Hepatocyte (in vitro differentiated cells): ENCODE data around the gene FBXL12. TPM values are rescaled to one million over a fixed set of nuclear protein-coding genes. Genes with fewer than 3 reads are reported as not detected.

ENCODE experiments used
- DNase-seq: peaks from one replicate; pipeline ENCODE4 v3.0.0-alpha.2; 2016; ENCODE audit warnings: low spot score
- H2AFZ ChIP-seq: fragments of 200-600 bp; sonication (generic); 2 replicates; pipeline ENCODE4 v1.6.0; 2016; ENCODE audit warnings: antibody characterized with exemption, mild to moderate bottlenecking
- H3K27ac ChIP-seq: fragments of 200-600 bp; sonication (generic); 2 replicates; pipeline ENCODE4 v1.5.1; 2016; ENCODE audit warnings: mild to moderate bottlenecking
- H3K27me3 ChIP-seq: fragments of 200-600 bp; sonication (generic); 2 replicates; pipeline ENCODE4 v1.6.1; 2016
- H3K36me3 ChIP-seq: fragments of 200-600 bp; sonication (generic); replicated peaks from 2 replicates; pipeline ENCODE4 v1.5.1; 2016; ENCODE audit warnings: low read depth; ENCODE audit not compliant: insufficient read depth
- H3K4me1 ChIP-seq: fragments of 200-600 bp; sonication (generic); 2 replicates; pipeline ENCODE4 v1.5.1; 2016; ENCODE audit warnings: mild to moderate bottlenecking, moderate library complexity; ENCODE audit not compliant: insufficient read depth
- H3K4me2 ChIP-seq: fragments of 200-600 bp; sonication (generic); 2 replicates; pipeline ENCODE4 v1.6.0; 2016
- H3K4me3 ChIP-seq: fragments of 200-600 bp; sonication (generic); 2 replicates; pipeline ENCODE4 v1.5.1; 2016; ENCODE audit warnings: mild to moderate bottlenecking
- H3K79me2 ChIP-seq: fragments of 200-600 bp; sonication (generic); 2 replicates; pipeline ENCODE4 v1.6.0; 2017; ENCODE audit warnings: mild to moderate bottlenecking
- H3K9me2 ChIP-seq: fragments of 200-600 bp; sonication (generic); replicated peaks from 2 replicates; pipeline ENCODE4 v1.6.0; 2017; ENCODE audit warnings: mild to moderate bottlenecking; ENCODE audit not compliant: insufficient read depth
- H3K9me3 ChIP-seq: fragments of 200-600 bp; sonication (generic); 2 replicates; pipeline ENCODE4 v1.5.1; 2016; ENCODE audit warnings: low read depth, mild to moderate bottlenecking
- H4K20me1 ChIP-seq: fragments of 200-600 bp; sonication (generic); 2 replicates; pipeline ENCODE4 v1.6.0; 2016; ENCODE audit warnings: mild to moderate bottlenecking; ENCODE audit not compliant: insufficient read depth, poor library complexity, severe bottlenecking
- EZH2 ChIP-seq: fragments of 200-600 bp; sonication (generic); IDR thresholded peaks from 2 replicates; pipeline ENCODE4 v1.6.1; 2016; ENCODE audit warnings: antibody characterized with exemption, mild to moderate bottlenecking, borderline replicate concordance
- EZH2phosphoT487 ChIP-seq: fragments of 200-600 bp; sonication (generic); IDR thresholded peaks from one replicate; pipeline ENCODE4 v1.6.1; 2018; ENCODE audit warnings: antibody characterized with exemption, mild to moderate bottlenecking, low read depth, moderate library complexity; ENCODE audit not compliant: unreplicated experiment, severe bottlenecking
- WGBS: methylation state at CpG from one replicate; pipeline ENCODE4 v1.1.6; 2016; ENCODE audit warnings: low lambda C conversion rate; ENCODE audit errors: missing lambda C conversion rate; 5-methylcytosine and 5-hydroxymethylcytosine counted together
- polyA plus RNA-seq: library from polyadenylated mRNA; unstranded; fragments of >200 nt; fragmentation: Nextera tagmentation; extraction: Ambion mirVana; gene quantifications from 2 replicates; pipeline ENCODE4 v1.2.1, GENCODE V29; 2016
- total RNA-seq: library from RNA; depleted of rRNA; stranded (reverse); fragments of >200 nt; gene quantifications from 2 replicates; pipeline ENCODE4 v1.2.3, GENCODE V29; 2014
- TF ChIP-seq, protein P1 (sequence below): fragments of 200-600 bp; sonication (generic); IDR thresholded peaks from 2 replicates; pipeline ENCODE4 v1.5.1; 2016; ENCODE audit warnings: antibody characterized with exemption, mild to moderate bottlenecking; ENCODE audit not compliant: poor library complexity

The FBXL12 gene
- total and polyA plus RNA-seq, 2 experiments from 2014 or later: 33.1 to 42.3 TPM

DNA sequence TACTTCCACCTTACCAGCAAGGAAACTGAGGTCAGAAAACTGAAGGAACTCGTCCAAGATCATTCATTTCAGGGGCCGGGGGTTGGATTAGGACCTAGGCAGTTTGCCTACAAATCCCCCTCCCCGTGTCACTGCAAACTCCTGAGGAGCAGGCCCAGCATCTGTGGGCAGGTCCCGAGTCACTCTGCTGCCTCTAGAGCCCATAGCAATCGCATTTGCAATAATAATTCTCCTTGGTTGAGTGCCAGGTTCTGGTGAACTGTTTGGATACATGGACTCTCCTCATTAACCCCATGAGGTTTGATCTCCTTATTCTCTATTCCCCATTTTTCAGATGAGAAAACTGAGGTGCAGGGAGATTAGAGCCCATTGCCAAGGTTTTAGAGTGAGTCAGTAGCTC, 17.1 kb upstream of the FBXL12 start:
- H2AFZ ChIP-seq: peak overlapping the region; percentile 37
- TF ChIP-seq, protein P1, sequence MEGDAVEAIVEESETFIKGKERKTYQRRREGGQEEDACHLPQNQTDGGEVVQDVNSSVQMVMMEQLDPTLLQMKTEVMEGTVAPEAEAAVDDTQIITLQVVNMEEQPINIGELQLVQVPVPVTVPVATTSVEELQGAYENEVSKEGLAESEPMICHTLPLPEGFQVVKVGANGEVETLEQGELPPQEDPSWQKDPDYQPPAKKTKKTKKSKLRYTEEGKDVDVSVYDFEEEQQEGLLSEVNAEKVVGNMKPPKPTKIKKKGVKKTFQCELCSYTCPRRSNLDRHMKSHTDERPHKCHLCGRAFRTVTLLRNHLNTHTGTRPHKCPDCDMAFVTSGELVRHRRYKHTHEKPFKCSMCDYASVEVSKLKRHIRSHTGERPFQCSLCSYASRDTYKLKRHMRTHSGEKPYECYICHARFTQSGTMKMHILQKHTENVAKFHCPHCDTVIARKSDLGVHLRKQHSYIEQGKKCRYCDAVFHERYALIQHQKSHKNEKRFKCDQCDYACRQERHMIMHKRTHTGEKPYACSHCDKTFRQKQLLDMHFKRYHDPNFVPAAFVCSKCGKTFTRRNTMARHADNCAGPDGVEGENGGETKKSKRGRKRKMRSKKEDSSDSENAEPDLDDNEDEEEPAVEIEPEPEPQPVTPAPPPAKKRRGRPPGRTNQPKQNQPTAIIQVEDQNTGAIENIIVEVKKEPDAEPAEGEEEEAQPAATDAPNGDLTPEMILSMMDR: no peak
- no peak for TF ChIP-seq EZH2phosphoT487
- TF ChIP-seq EZH2: no peak
- H3K36me3 ChIP-seq: no peaks in the 10 kb centered on the region
- H3K27me3 ChIP-seq: no peaks in the 10 kb centered on the region
- WGBS: 24% methylated on average over 5 of the region's 5 CpGs
- DNase-seq: no peak
- peak overlapping the region; percentile 92 for H3K4me2 ChIP-seq
- H3K27ac ChIP-seq: no peak overlapping the region
- peaks cover 6% of the 10 kb centered on the region for H3K4me1 ChIP-seq
- H3K79me2 ChIP-seq: peaks cover 37% of the 10 kb centered on the region
- H3K9me3 ChIP-seq: no peaks in the 10 kb centered on the region
- H3K9me2 ChIP-seq: no peaks in the 10 kb centered on the region
- peak overlapping the region; percentile 40 for H3K4me3 ChIP-seq
- H4K20me1 ChIP-seq: no peaks in the 10 kb centered on the region

DNA sequence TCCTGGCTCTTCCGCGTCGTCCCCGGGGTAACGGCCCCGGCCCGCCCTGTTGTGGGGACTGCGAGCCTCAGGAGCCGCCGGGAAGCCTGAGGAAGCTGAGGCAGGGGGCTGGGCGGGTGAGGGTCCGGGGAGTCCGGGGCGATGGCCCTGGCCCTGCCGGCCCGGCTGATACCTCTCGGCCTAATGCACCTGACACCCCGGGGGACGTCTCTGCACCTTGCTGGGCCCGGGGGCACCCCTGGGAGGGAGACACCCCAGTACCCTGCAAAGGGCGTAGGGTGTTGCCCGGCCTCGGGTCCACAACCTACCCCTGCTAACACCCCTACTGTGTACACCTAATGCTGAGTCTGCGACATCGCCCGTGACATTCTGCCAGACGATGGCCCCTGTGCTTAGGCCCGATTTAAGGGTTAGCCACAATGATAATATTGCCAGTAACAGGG, 16.6 kb upstream of the FBXL12 start:
- peak overlapping the region; percentile 37 for H2AFZ ChIP-seq

DNA sequence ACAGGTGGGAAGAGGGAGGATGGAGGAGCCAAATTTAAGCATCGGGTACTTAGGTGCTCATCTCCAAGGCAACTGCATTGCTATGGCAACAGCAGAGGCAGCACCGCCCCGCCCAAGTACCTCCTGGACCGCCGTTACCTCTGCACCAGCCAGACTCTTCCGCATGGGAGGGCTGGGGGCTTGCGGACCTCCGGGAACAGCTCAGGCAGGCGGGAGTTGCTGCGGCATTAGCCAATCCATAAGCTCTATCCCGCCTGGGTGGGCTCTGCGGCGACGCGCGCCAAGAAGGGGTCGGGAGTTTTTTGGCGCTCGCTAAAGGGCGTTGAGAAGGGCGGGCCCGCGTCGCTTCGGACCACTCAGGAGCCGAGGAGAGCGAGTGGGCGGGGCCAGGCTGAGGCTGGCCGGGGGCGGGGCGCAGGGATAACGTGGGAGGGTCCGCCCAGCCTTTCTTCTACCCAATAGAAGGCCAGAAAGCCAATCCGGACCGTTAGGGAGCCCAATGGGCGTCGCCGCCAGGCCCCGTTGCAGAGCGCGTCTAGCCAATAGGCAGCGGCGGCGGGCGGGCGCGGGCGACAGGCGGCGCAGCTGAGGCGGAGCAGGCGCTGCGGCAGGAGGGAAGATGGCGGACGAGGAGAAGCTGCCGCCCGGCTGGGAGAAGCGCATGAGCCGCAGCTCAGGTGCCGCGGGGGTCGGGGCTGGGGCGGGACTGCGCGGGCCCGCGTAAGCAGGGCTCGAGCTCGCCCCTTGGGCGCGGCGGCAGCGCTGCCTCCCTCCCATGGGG, 16.0 kb upstream of the FBXL12 start, which contains the start of gene PIN1:
TSS of gene PIN1 (plus strand) at position 593 of the 781 bp plus-strand sequence. CDS start at position 620, 27 bp downstream.
- DNase-seq: peak; percentile 100
- peaks cover 45% of the 10 kb centered on the region for H3K79me2 ChIP-seq
- H3K27me3 ChIP-seq: no peaks in the 10 kb centered on the region
- peak within 1 kb of the TSS; percentile 52 for H2AFZ ChIP-seq
- H3K4me3 ChIP-seq: peak within 1 kb of the TSS; percentile 57
- no peaks in the 10 kb centered on the region for H3K9me2 ChIP-seq
- H3K9me3 ChIP-seq: no peaks in the 10 kb centered on the region
- peak within 1 kb of the TSS; percentile 92 for H3K4me2 ChIP-seq
- H3K4me1 ChIP-seq: peaks cover 6% of the 10 kb centered on the region
- no peaks in the 10 kb centered on the region for H4K20me1 ChIP-seq
- no peak for TF ChIP-seq EZH2phosphoT487
- TF ChIP-seq, protein P1: peak; percentile 62
- no peak for TF ChIP-seq EZH2
- WGBS: under 1% methylated on average over 52 of the region's 73 CpGs
- H3K36me3 ChIP-seq: no peaks in the 10 kb centered on the region
- H3K27ac ChIP-seq: peak within 1 kb of the TSS; percentile 7

More for the DNA sequence above, 16.6 kb upstream of the FBXL12 start:
- DNase-seq: no peak
- H3K4me3 ChIP-seq: peak overlapping the region; percentile 40
- TF ChIP-seq, protein P1: no peak
- TF ChIP-seq EZH2: no peak
- TF ChIP-seq EZH2phosphoT487: no peak
- no peaks in the 10 kb centered on the region for H3K9me2 ChIP-seq
- H3K27me3 ChIP-seq: no peaks in the 10 kb centered on the region
- peak overlapping the region; percentile 92 for H3K4me2 ChIP-seq
- H3K4me1 ChIP-seq: peaks cover 6% of the 10 kb centered on the region
- H3K27ac ChIP-seq: no peak overlapping the region
- 8% methylated on average over 18 of the region's 28 CpGs for WGBS
- H4K20me1 ChIP-seq: no peaks in the 10 kb centered on the region
- no peaks in the 10 kb centered on the region for H3K36me3 ChIP-seq
- H3K79me2 ChIP-seq: peaks cover 39% of the 10 kb centered on the region
- H3K9me3 ChIP-seq: no peaks in the 10 kb centered on the region
